CD4-positive, alpha-beta memory T cell (primary cell): Measurements from ENCODE around the gene DNAJC18. TPM values are rescaled to one million over a fixed set of nuclear protein-coding genes. Genes with fewer than 3 reads are reported as not detected.

Experiments
- CTCF ChIA-PET: fragments of 350-600 bp; sonication (Branson Sonifier 250); formaldehyde crosslinking; loops from one replicate; lab custom pipeline; 2021; ENCODE audit warnings: inconsistent platforms; ENCODE audit not compliant: partially characterized antibody; lab: Charles Lee
- POLR2A ChIA-PET: fragments of 350-600 bp; sonication (Branson Sonifier 250); formaldehyde crosslinking; loops from one replicate; lab custom pipeline; 2021; ENCODE audit not compliant: partially characterized antibody; lab: Charles Lee
- DNase-seq, 5 donors: peaks; one replicate each; pipeline versions ENCODE4 v3.0.0 to v3.0.0-alpha.2; 2020 to 2022; ENCODE audit warnings: mixed read lengths in 1 of 5
- H3K27ac ChIP-seq: one replicate; pipeline ENCODE4 v1.7.0; 2013; ENCODE audit warnings: low read depth, low read length
- H3K27me3 ChIP-seq: 2 replicates; pipeline ENCODE4 v1.7.0; 2013; ENCODE audit warnings: mild to moderate bottlenecking, low read length, moderate library complexity; ENCODE audit not compliant: insufficient read depth
- H3K36me3 ChIP-seq: 2 replicates; pipeline ENCODE4 v1.7.0; 2013; ENCODE audit warnings: mild to moderate bottlenecking, low read length, moderate library complexity; ENCODE audit not compliant: insufficient read depth
- H3K4me1 ChIP-seq: 2 replicates; pipeline ENCODE4 v1.7.0; 2013; ENCODE audit warnings: mild to moderate bottlenecking, low read length, moderate library complexity; ENCODE audit not compliant: insufficient read depth
- H3K4me3 ChIP-seq, 2 donors: one replicate each; pipeline ENCODE4 v1.7.0; 2013; ENCODE audit warnings: low read length in 2 of 2, mild to moderate bottlenecking in 1 of 2
- H3K9me3 ChIP-seq, 2 donors: one replicate each; pipeline ENCODE4 v1.7.0; 2013; ENCODE audit warnings: low read length in 2 of 2, control low read depth in 1 of 2; ENCODE audit not compliant: control insufficient read depth in 1 of 2
- H3K27ac Mint-ChIP-seq, 7 donors: one replicate each; pipeline ENCODE4 v1.8.0; 2020 to 2021; ENCODE audit warnings: mixed read lengths in 7 of 7, mild to moderate bottlenecking in 6 of 7, inconsistent platforms in 3 of 7, moderate library complexity in 3 of 7
- H3K27me3 Mint-ChIP-seq, 2 donors: one replicate each; pipeline ENCODE4 v1.8.0; 2020 to 2021; ENCODE audit warnings: mixed read lengths in 2 of 2
- H3K36me3 Mint-ChIP-seq, 2 donors: one replicate each; pipeline ENCODE4 v1.8.0; 2020 to 2021; ENCODE audit warnings: mixed read lengths in 2 of 2, inconsistent platforms in 1 of 2, mild to moderate bottlenecking in 1 of 2
- H3K4me1 Mint-ChIP-seq, 4 donors: one replicate each; pipeline ENCODE4 v1.8.0; 2020 to 2021; ENCODE audit warnings: mixed read lengths in 4 of 4, mild to moderate bottlenecking in 1 of 4
- H3K4me3 Mint-ChIP-seq, 8 donors: one replicate each; pipeline ENCODE4 v1.8.0; 2020 to 2021; ENCODE audit warnings: mixed read lengths in 8 of 8, mild to moderate bottlenecking in 7 of 8, moderate library complexity in 6 of 8, inconsistent platforms in 3 of 8
- H3K9me3 Mint-ChIP-seq, 8 donors: one replicate each; pipeline ENCODE4 v1.8.0; 2020 to 2021; ENCODE audit warnings: mixed read lengths in 8 of 8, mild to moderate bottlenecking in 5 of 8, inconsistent platforms in 3 of 8, moderate library complexity in 1 of 8
- intact Hi-C: fragments of 100-400 bp; cut with micrococcal nuclease; formaldehyde crosslinking; loops from one replicate; pipeline ENCODE4 v1.15.1; 2023
- polyA plus RNA-seq, 2 donors: library from polyadenylated mRNA; unstranded; fragments of 300-500 nt; fragmentation: Illumina TruSeq; gene quantifications; one replicate each; pipeline ENCODE4 v1.2.3, GENCODE V29; 2021
- total RNA-seq, 2 experiments: library from RNA; stranded (reverse); gene quantifications; one replicate each; pipeline ENCODE4 v1.2.3, GENCODE V29; 2021

The DNAJC18 gene
- total and polyA plus RNA-seq, 4 experiments from 2014 or later: 1.8 to 7.3 (median 6.4) TPM

DNA sequence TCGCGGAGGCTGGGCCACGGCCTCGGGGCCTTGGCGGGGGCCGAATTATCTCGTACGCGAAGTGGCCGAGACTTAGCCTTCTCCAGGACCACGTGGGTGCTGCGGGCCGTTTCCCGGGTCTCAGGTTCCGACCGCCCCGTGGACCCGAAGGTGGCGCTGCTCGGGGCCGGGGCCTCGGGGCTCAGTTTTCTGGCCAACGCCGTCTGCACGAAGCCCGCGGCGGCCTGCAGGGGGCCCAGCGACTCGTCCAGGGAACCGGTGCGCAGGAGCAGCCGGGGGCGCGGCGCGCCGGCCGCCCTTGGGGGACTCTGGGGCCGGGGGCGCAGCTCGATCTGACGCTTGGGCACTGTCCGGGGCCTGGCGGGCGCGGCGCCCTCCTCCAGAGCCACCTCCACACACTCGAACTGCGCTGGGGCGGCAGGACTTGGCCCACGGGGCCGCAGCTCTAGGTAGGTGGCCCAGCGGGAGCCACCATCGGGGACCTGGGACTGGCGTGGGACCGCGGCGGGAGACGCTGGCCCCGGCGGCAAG is 45.1 kb downstream of the DNAJC18 start:
- H3K4me1 Mint-ChIP-seq: peaks cover 22 to 39% (median 28%) of the 10 kb centered on the region in 4 donors
- H3K27me3 Mint-ChIP-seq: no peaks in the 10 kb centered on the region
- Histone ChIP-seq H3K4me3 (peak overlapping the region in 1 of 2 donors; percentile 61), H3K27me3 (no peaks in the 10 kb centered on the region), H3K4me1 (peaks cover 42% of the 10 kb centered on the region), H3K36me3 (no peaks in the 10 kb centered on the region), H3K27ac (peak overlapping the region; percentile 39), H3K9me3 (no peaks in the 10 kb centered on the region)
- H3K36me3 Mint-ChIP-seq: peaks cover 0 to under 1% of the 10 kb centered on the region in 2 donors
- peak in 3 of 5 donors; percentile 33 to 48 (median 45) for DNase-seq
- intact Hi-C loops: loop anchor here (5.0 kb wide), 1 partner anchor 122 kb away; no protein-coding TSS in a partner anchor
- H3K27ac Mint-ChIP-seq: no peak overlapping the region
- peak overlapping the region in 6 of 8 donors; percentile 34 to 94 (median 88) for H3K4me3 Mint-ChIP-seq
- H3K9me3 Mint-ChIP-seq: peaks cover 0 to 2% (median 0%) of the 10 kb centered on the region in 8 donors
- POLR2A ChIA-PET: interaction anchor here (1.3 to 7.2 kb wide), 2 partner anchors 8 to 87 kb away, joined by 4 to 49 read pairs; partner anchors contain the start of gene SPATA24
- CTCF ChIA-PET: interaction anchor here (1.1 kb wide), 1 partner anchor 43 kb away, joined by 3 read pairs; no protein-coding TSS in a partner anchor

DNA sequence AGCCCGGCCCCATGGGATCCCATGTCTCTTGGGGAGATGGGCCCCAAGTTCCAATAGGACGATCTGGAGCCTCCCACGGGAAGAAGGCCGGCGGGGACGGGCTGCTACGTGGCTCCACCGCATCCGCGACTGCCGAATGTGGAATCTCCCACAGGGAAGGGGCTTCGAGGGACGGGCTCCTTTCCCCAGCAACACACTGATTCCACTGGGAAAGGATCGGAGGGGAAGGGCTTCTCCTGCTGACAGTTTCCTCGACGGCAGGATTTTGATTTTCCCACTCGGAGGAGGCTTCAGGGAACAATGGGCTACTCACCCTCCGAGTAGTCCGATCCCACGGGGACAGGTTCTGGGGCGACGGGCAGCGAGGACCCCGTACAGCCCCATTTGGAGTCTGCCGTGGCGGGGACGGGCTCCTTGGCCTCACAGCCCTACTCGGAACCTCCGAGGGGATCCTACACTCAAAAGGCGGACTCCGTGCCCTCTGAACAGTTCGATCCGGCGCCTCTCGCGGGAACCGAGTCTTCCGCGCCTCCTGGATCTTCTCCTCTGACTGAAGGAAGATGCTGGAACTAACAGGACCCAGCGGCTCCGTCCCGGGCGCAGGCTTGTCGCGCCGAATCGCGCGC is 45.7 kb downstream of the DNAJC18 start:
- Mint-ChIP-seq H3K9me3 (peaks cover 0 to 2% (median 0%) of the 10 kb centered on the region in 8 donors), H3K27me3 (no peaks in the 10 kb centered on the region), H3K4me1 (peaks cover 22 to 43% (median 30%) of the 10 kb centered on the region in 4 donors), H3K27ac (peak overlapping the region in 6 of 7 donors; percentile 31 to 93 (median 82)), H3K36me3 (no peaks in the 10 kb centered on the region), H3K4me3 (peak overlapping the region; percentile 88 to 94 (median 88))
- Histone ChIP-seq H3K4me1 (peaks cover 42% of the 10 kb centered on the region), H3K27ac (peak overlapping the region; percentile 39), H3K4me3 (peak overlapping the region; percentile 61 to 69), H3K36me3 (no peaks in the 10 kb centered on the region), H3K9me3 (no peaks in the 10 kb centered on the region), H3K27me3 (no peaks in the 10 kb centered on the region)
- intact Hi-C loops: loop anchor here (1.0 to 5.0 kb wide), 3 partner anchors 11 to 121 kb away; partner anchors contain the start of genes MATR3 and SPATA24
- peak in 2 of 5 donors; percentile 21 to 25 for DNase-seq
- POLR2A ChIA-PET: interaction anchor here (1.3 to 7.2 kb wide), 2 partner anchors 9 to 88 kb away, joined by 4 to 49 read pairs; partner anchors contain the start of gene SPATA24
- CTCF ChIA-PET: interaction anchor here (0.6 to 4.1 kb wide), 8 partner anchors 9 to 172 kb away, joined by 3 to 25 read pairs (median 3); partner anchors contain the start of gene SPATA24

DNA sequence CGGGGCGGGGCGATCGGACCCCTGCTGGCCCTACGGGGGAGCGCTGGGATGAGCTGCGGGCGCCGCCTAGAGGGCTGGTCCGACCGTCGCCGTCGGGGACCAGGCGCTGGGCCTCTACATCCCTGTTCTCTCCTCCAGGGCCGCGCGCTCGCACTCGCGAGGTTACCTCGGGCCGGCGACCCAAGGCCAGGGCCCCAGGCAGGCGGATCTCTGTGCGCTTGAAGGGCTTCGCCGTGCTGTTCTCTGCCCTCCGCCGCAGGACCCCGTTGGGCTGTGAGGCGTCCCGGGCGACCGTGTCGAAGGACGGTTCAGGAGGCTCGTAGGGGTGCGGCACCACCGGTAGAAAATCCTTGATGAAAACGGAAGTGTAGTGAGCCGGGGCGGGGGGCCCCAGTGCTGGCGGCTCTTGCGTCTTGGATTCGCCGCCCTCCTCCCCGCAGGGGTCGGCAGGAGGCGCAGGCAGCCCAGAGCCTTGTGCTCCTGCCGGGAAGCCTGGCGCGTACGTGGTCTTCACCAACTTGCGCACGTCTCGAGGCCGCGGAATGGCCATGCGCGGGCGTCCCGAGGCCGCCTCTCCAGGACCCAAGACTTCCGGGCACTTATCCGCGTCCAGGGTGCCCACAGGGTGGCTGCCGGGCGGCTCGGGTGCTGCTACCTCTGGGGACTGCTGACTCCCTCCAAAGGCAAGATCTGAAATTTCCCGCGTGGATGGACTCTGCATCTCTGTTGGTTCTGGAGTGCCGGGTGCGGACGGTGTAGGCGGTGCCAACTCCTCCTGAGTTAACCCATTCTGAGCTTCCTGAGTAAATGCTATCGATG is 46.4 kb downstream of the DNAJC18 start:
- peak; percentile 69 to 81 (median 73) for DNase-seq
- Mint-ChIP-seq H3K27me3 (no peaks in the 10 kb centered on the region), H3K4me3 (peak overlapping the region; percentile 88 to 94 (median 88)), H3K9me3 (peaks cover 0 to 2% (median 0%) of the 10 kb centered on the region in 8 donors), H3K4me1 (peaks cover 22 to 43% (median 30%) of the 10 kb centered on the region in 4 donors), H3K36me3 (no peaks in the 10 kb centered on the region), H3K27ac (peak overlapping the region; percentile 57 to 93 (median 85))
- Histone ChIP-seq H3K27ac (peak overlapping the region; percentile 39), H3K4me3 (peak overlapping the region; percentile 61 to 69), H3K4me1 (peaks cover 42% of the 10 kb centered on the region), H3K9me3 (no peaks in the 10 kb centered on the region), H3K27me3 (no peaks in the 10 kb centered on the region), H3K36me3 (no peaks in the 10 kb centered on the region)
- intact Hi-C loops: loop anchor here (1.0 to 5.0 kb wide), 5 partner anchors 11 to 142 kb away; partner anchors contain the start of genes MATR3 and SPATA24
- ChIA-PET POLR2A (interaction anchor here (1.3 to 7.2 kb wide), 4 partner anchors 10 to 99 kb away, joined by 4 to 49 read pairs (median 17); partner anchors contain the start of genes MATR3, PAIP2 and SPATA24), CTCF (interaction anchor here (0.6 to 4.1 kb wide), 9 partner anchors 10 to 173 kb away, joined by 3 to 25 read pairs (median 3); partner anchors contain the start of gene SPATA24)

DNA sequence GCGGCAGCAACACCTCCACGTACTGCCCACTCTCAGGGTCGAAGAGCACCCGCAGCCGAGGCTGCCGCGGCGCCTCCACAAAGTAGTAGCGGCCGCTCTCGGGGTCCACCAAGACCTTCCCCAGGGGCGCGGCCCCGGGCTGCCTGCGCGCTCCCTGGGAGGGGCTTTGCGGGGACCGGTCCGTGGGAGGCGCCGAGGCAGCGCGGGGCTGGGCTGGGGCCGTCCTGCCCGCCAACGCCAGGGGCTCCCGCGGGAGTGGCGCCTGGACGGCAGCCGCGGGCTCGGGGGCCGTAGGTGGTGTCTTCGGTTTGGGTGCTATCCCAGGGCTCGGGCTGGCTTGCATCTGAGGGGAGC is 47.0 kb downstream of the DNAJC18 start:
- peak overlapping the region; percentile 88 to 94 (median 88) for H3K4me3 Mint-ChIP-seq
- peaks cover 22 to 43% (median 30%) of the 10 kb centered on the region in 4 donors for H3K4me1 Mint-ChIP-seq

DNA sequence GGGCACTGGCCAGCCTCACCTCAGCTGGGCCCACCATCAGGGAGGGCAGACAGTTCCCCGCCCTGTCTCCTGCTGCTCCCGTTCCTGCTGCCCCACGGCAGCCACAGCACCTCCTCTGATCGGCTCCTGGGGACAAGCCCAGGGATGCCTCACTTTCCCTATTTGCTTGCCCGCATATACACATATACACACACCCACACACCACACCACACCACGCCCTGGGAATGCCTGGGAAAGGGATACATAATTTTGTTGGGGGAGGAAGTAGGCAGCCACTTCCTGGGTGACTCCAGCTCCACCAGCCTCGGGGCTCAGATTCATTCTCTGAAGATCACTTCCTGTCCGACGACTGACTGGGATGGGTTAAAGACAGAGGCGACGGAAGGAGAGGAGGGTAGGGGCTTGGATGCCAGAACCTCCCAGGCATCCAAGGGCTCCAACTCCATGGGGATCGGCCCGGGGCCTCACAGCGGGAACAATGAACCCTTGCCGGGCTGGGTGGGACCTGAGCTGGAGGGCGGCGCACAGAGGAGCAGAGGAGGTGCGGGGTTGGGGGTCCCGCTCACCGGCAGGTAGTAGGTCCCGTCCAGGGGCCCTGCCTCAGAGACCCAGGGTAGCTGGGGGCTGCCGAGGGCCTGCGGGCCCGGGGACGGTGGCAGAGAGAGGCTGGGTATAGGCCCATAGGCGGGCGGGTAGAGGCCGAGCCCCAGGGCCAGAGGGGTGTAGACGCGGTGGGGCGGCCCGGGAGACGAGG is 47.6 kb downstream of the DNAJC18 start:
- Mint-ChIP-seq H3K4me1 (peaks cover 22 to 43% (median 30%) of the 10 kb centered on the region in 4 donors), H3K27me3 (no peaks in the 10 kb centered on the region), H3K27ac (peak overlapping the region; percentile 49 to 96 (median 92)), H3K9me3 (peaks cover 0 to 2% (median 0%) of the 10 kb centered on the region in 8 donors), H3K36me3 (no peaks in the 10 kb centered on the region), H3K4me3 (peak overlapping the region; percentile 66 to 94 (median 80))
- Histone ChIP-seq H3K27me3 (no peaks in the 10 kb centered on the region), H3K4me1 (peaks cover 42% of the 10 kb centered on the region), H3K36me3 (no peaks in the 10 kb centered on the region), H3K9me3 (no peaks in the 10 kb centered on the region), H3K27ac (peak overlapping the region; percentile 39), H3K4me3 (peak overlapping the region in 1 of 2 donors; percentile 61)
- ChIA-PET POLR2A (interaction anchor here (1.3 to 7.2 kb wide), 4 partner anchors 11 to 98 kb away, joined by 3 to 49 read pairs (median 17); partner anchors contain the start of genes MATR3, PAIP2 and SPATA24), CTCF (interaction anchor here (1.1 to 4.1 kb wide), 4 partner anchors 11 to 140 kb away, joined by 3 to 25 read pairs (median 5); partner anchors contain the start of gene SPATA24)
- intact Hi-C loops: loop anchor here (1.0 to 5.0 kb wide), 4 partner anchors 49 to 140 kb away; partner anchors contain the start of gene MATR3
- no peak for DNase-seq

More for the DNA sequence above, 47.0 kb downstream of the DNAJC18 start:
- Histone ChIP-seq H3K4me3 (peak overlapping the region in 1 of 2 donors; percentile 61), H3K4me1 (peaks cover 42% of the 10 kb centered on the region), H3K36me3 (no peaks in the 10 kb centered on the region), H3K27ac (peak overlapping the region; percentile 39), H3K27me3 (no peaks in the 10 kb centered on the region), H3K9me3 (no peaks in the 10 kb centered on the region)
- ChIA-PET POLR2A (interaction anchor here (1.3 to 7.2 kb wide), 4 partner anchors 10 to 99 kb away, joined by 3 to 49 read pairs (median 17); partner anchors contain the start of genes MATR3, PAIP2 and SPATA24), CTCF (interaction anchor here (0.9 to 4.1 kb wide), 7 partner anchors 10 to 141 kb away, joined by 3 to 25 read pairs (median 3); partner anchors contain the start of gene SPATA24)
- intact Hi-C loops: loop anchor here (1.0 to 5.0 kb wide), 4 partner anchors 50 to 141 kb away; partner anchors contain the start of gene MATR3
- Mint-ChIP-seq H3K27ac (peak overlapping the region in 2 of 7 donors; percentile 85 to 93), H3K36me3 (no peaks in the 10 kb centered on the region), H3K9me3 (peaks cover 0 to 2% (median 0%) of the 10 kb centered on the region in 8 donors), H3K27me3 (no peaks in the 10 kb centered on the region)
- DNase-seq: no peak
